Hepatocyte (in vitro differentiated cells): ENCODE measurements around the gene PTPRU. TPM values are rescaled to one million over a fixed set of nuclear protein-coding genes. Genes with fewer than 3 reads are reported as not detected.

ENCODE experiments used
- DNase-seq: peaks from one replicate; pipeline ENCODE4 v3.0.0-alpha.2; 2016; ENCODE audit warnings: low spot score
- H2AFZ ChIP-seq: fragments of 200-600 bp; sonication (generic); 2 replicates; pipeline ENCODE4 v1.6.0; 2016; ENCODE audit warnings: antibody characterized with exemption, mild to moderate bottlenecking
- H3K27ac ChIP-seq: fragments of 200-600 bp; sonication (generic); 2 replicates; pipeline ENCODE4 v1.5.1; 2016; ENCODE audit warnings: mild to moderate bottlenecking
- H3K27me3 ChIP-seq: fragments of 200-600 bp; sonication (generic); 2 replicates; pipeline ENCODE4 v1.6.1; 2016
- H3K36me3 ChIP-seq: fragments of 200-600 bp; sonication (generic); replicated peaks from 2 replicates; pipeline ENCODE4 v1.5.1; 2016; ENCODE audit warnings: low read depth; ENCODE audit not compliant: insufficient read depth
- H3K4me1 ChIP-seq: fragments of 200-600 bp; sonication (generic); 2 replicates; pipeline ENCODE4 v1.5.1; 2016; ENCODE audit warnings: mild to moderate bottlenecking, moderate library complexity; ENCODE audit not compliant: insufficient read depth
- H3K4me2 ChIP-seq: fragments of 200-600 bp; sonication (generic); 2 replicates; pipeline ENCODE4 v1.6.0; 2016
- H3K4me3 ChIP-seq: fragments of 200-600 bp; sonication (generic); 2 replicates; pipeline ENCODE4 v1.5.1; 2016; ENCODE audit warnings: mild to moderate bottlenecking
- H3K79me2 ChIP-seq: fragments of 200-600 bp; sonication (generic); 2 replicates; pipeline ENCODE4 v1.6.0; 2017; ENCODE audit warnings: mild to moderate bottlenecking
- H3K9me2 ChIP-seq: fragments of 200-600 bp; sonication (generic); replicated peaks from 2 replicates; pipeline ENCODE4 v1.6.0; 2017; ENCODE audit warnings: mild to moderate bottlenecking; ENCODE audit not compliant: insufficient read depth
- H3K9me3 ChIP-seq: fragments of 200-600 bp; sonication (generic); 2 replicates; pipeline ENCODE4 v1.5.1; 2016; ENCODE audit warnings: low read depth, mild to moderate bottlenecking
- H4K20me1 ChIP-seq: fragments of 200-600 bp; sonication (generic); 2 replicates; pipeline ENCODE4 v1.6.0; 2016; ENCODE audit warnings: mild to moderate bottlenecking; ENCODE audit not compliant: insufficient read depth, poor library complexity, severe bottlenecking
- CTCF ChIP-seq: fragments of 200-600 bp; sonication (generic); IDR thresholded peaks from 2 replicates; pipeline ENCODE4 v1.5.1; 2016; ENCODE audit warnings: antibody characterized with exemption, mild to moderate bottlenecking; ENCODE audit not compliant: poor library complexity
- EZH2 ChIP-seq: fragments of 200-600 bp; sonication (generic); IDR thresholded peaks from 2 replicates; pipeline ENCODE4 v1.6.1; 2016; ENCODE audit warnings: antibody characterized with exemption, mild to moderate bottlenecking, borderline replicate concordance
- EZH2phosphoT487 ChIP-seq: fragments of 200-600 bp; sonication (generic); IDR thresholded peaks from one replicate; pipeline ENCODE4 v1.6.1; 2018; ENCODE audit warnings: antibody characterized with exemption, mild to moderate bottlenecking, low read depth, moderate library complexity; ENCODE audit not compliant: unreplicated experiment, severe bottlenecking
- WGBS: methylation state at CpG from one replicate; pipeline ENCODE4 v1.1.6; 2016; ENCODE audit warnings: low lambda C conversion rate; ENCODE audit errors: missing lambda C conversion rate; 5-methylcytosine and 5-hydroxymethylcytosine counted together
- polyA plus RNA-seq: library from polyadenylated mRNA; unstranded; fragments of >200 nt; fragmentation: Nextera tagmentation; extraction: Ambion mirVana; gene quantifications from 2 replicates; pipeline ENCODE4 v1.2.1, GENCODE V29; 2016
- total RNA-seq: library from RNA; depleted of rRNA; stranded (reverse); fragments of >200 nt; gene quantifications from 2 replicates; pipeline ENCODE4 v1.2.3, GENCODE V29; 2014

PTPRU gene
- total and polyA plus RNA-seq, 2 experiments from 2014 or later, result 34.3 to 38.7 TPM

GRCh38 chr1:29239142-29239541 is 2.8 kb downstream of the PTPRU start:
- no peaks in the 10 kb centered on the region for H4K20me1 ChIP-seq
- H3K36me3 ChIP-seq, result no peaks in the 10 kb centered on the region
- 34% methylated on average over 7 of the region's 7 CpGs for WGBS
- no peaks in the 10 kb centered on the region for H3K9me2 ChIP-seq
- H3K79me2 ChIP-seq, result peaks cover 45% of the 10 kb centered on the region
- peak overlapping the region; percentile 98 for H3K4me2 ChIP-seq
- H3K9me3 ChIP-seq, result no peaks in the 10 kb centered on the region
- H2AFZ ChIP-seq, result no peak overlapping the region
- DNase-seq, result peak; percentile 83
- peaks cover 18% of the 10 kb centered on the region for H3K4me1 ChIP-seq
- H3K27me3 ChIP-seq, result no peaks in the 10 kb centered on the region
- H3K4me3 ChIP-seq, result no peak overlapping the region
- H3K27ac ChIP-seq, result peak overlapping the region; percentile 88
- TF ChIP-seq EZH2phosphoT487 (no peak), CTCF (no peak), EZH2 (no peak)

GRCh38 chr1:29240400-29240837 is 4.1 kb downstream of the PTPRU start:
- Histone ChIP-seq H4K20me1 (no peaks in the 10 kb centered on the region), H3K9me3 (no peaks in the 10 kb centered on the region), H3K79me2 (peaks cover 45% of the 10 kb centered on the region), H3K4me2 (no peak overlapping the region), H3K27me3 (no peaks in the 10 kb centered on the region), H3K4me3 (no peak overlapping the region), H2AFZ (no peak overlapping the region), H3K4me1 (peaks cover 18% of the 10 kb centered on the region), H3K27ac (no peak overlapping the region), H3K36me3 (no peaks in the 10 kb centered on the region), H3K9me2 (no peaks in the 10 kb centered on the region)
- TF ChIP-seq EZH2 (no peak), CTCF (peak; percentile 35), EZH2phosphoT487 (no peak)
- WGBS, result 29% methylated on average over 3 of the region's 4 CpGs
- DNase-seq, result no peak

- H3K4me2 ChIP-seq, result no peak overlapping the region
- DNase-seq, result no peak
- H3K27ac ChIP-seq, result no peak overlapping the region
- H3K79me2 ChIP-seq, result peaks cover 45% of the 10 kb centered on the region
- H3K9me3 ChIP-seq, result no peaks in the 10 kb centered on the region
- H3K4me3 ChIP-seq, result no peak overlapping the region
- no peaks in the 10 kb centered on the region for H3K9me2 ChIP-seq
- H3K36me3 ChIP-seq, result no peaks in the 10 kb centered on the region
- TF ChIP-seq EZH2 (no peak), EZH2phosphoT487 (no peak), CTCF (no peak)
- no peaks in the 10 kb centered on the region for H4K20me1 ChIP-seq
- no peaks in the 10 kb centered on the region for H3K27me3 ChIP-seq
- H2AFZ ChIP-seq, result no peak overlapping the region
- peaks cover 20% of the 10 kb centered on the region for H3K4me1 ChIP-seq
- 96% methylated on average over 2 of the region's 2 CpGs for WGBS
These were observed 4.7 kb downstream of the PTPRU start for GRCh38 chr1:29240986-29241385.
